Measurements from ENCODE around the gene PEAR1. TPM values are rescaled to one million over a fixed set of nuclear protein-coding genes. Genes with fewer than 3 reads are reported as not detected.

The PEAR1 gene
- polyA plus RNA-seq, 3 donors: not detected

- no peak for DNase-seq
- no peaks in the 10 kb centered on the region for H3K79me2 ChIP-seq (ENCODE audit: insufficient read depth, low read length)
- WGBS (ENCODE audit: insufficient coverage): 57% methylated on average over 11 of the region's 18 CpGs
- Mint-ChIP-seq H3K36me3 (peaks cover 0 to 1% of the 10 kb centered on the region in 2 donors), H3K27me3 (ENCODE audit: low read depth in 3 of 3) (peaks cover 69 to 84% (median 73%) of the 10 kb centered on the region in 3 donors), H3K9me3 (peaks cover 0 to 11% (median 2%) of the 10 kb centered on the region in 7 donors), H3K4me1 (peaks cover 6% of the 10 kb centered on the region), H3K4me3 (peak overlapping the region in 1 of 2 donors; percentile 77), H3K27ac (no peak overlapping the region)
- intact Hi-C loops (cut with micrococcal nuclease): no loop called here
- H3K4me3 ChIP-seq (replicated peaks in 1 of 3; ENCODE audit: low read depth in 2 of 3, low read length in 3 of 3): no peak overlapping the region
- no peaks in the 10 kb centered on the region for H3K36me3 ChIP-seq (replicated peaks in 1 of 2; ENCODE audit: control insufficient read depth in 1 of 2, insufficient read depth in 2 of 2, low read length in 2 of 2)
- H3K27me3 ChIP-seq (ENCODE audit: control insufficient read depth in 2 of 2, insufficient read depth in 2 of 2, low read length in 2 of 2): peaks cover 41 to 72% of the 10 kb centered on the region in 2 donors
- peaks cover 0 to 8% of the 10 kb centered on the region in 2 donors for H3K9me3 ChIP-seq (replicated peaks in 1 of 2; ENCODE audit: control insufficient read depth in 1 of 2, insufficient read depth in 1 of 2, low read length in 2 of 2)
- no peaks in the 10 kb centered on the region for H4K20me1 ChIP-seq (ENCODE audit: insufficient read depth, low read length)
- H2AFZ ChIP-seq (ENCODE audit: insufficient read depth, low read depth, low read length, poor library complexity, severe bottlenecking): no peak overlapping the region
- TF ChIP-seq CTCF (IDR thresholded peaks at IDR 0.05): no peak
- H3K27ac ChIP-seq (ENCODE audit: low read depth in 1 of 2, low read length in 2 of 2): no peak overlapping the region
- peaks cover 2 to 4% of the 10 kb centered on the region in 2 donors for H3K4me1 ChIP-seq (ENCODE audit: control insufficient read depth in 1 of 2, insufficient read depth in 2 of 2, low read length in 2 of 2)
- no peak overlapping the region for H3K4me2 ChIP-seq (replicated peaks; ENCODE audit: extremely low read depth, low read length, poor library complexity, severe bottlenecking)
- H3K9ac ChIP-seq (ENCODE audit: insufficient read depth, low read length, poor library complexity, severe bottlenecking): no peak overlapping the region
Measured at GRCh38 chr1:156845953-156846545, 47.5 kb upstream of the PEAR1 start.

- H3K36me3 Mint-ChIP-seq: peaks cover 0 to 1% of the 10 kb centered on the region in 2 donors
- H3K27me3 Mint-ChIP-seq (ENCODE audit: low read depth in 3 of 3): peaks cover 67 to 89% (median 76%) of the 10 kb centered on the region in 3 donors
- H4K20me1 ChIP-seq (ENCODE audit: insufficient read depth, low read length): no peaks in the 10 kb centered on the region
- intact Hi-C loops (cut with micrococcal nuclease): no loop called here
- no peaks in the 10 kb centered on the region for H3K36me3 ChIP-seq (replicated peaks in 1 of 2; ENCODE audit: control insufficient read depth in 1 of 2, insufficient read depth in 2 of 2, low read length in 2 of 2)
- H2AFZ ChIP-seq (ENCODE audit: insufficient read depth, low read depth, low read length, poor library complexity, severe bottlenecking): no peak overlapping the region
- H3K4me2 ChIP-seq (replicated peaks; ENCODE audit: extremely low read depth, low read length, poor library complexity, severe bottlenecking): no peak overlapping the region
- no peak overlapping the region for H3K9ac ChIP-seq (ENCODE audit: insufficient read depth, low read length, poor library complexity, severe bottlenecking)
- peak overlapping the region in 1 of 2 donors; percentile 77 for H3K4me3 Mint-ChIP-seq
- peaks cover 2 to 4% of the 10 kb centered on the region in 2 donors for H3K4me1 ChIP-seq (ENCODE audit: control insufficient read depth in 1 of 2, insufficient read depth in 2 of 2, low read length in 2 of 2)
- no peak overlapping the region for H3K4me3 ChIP-seq (replicated peaks in 1 of 3; ENCODE audit: low read depth in 2 of 3, low read length in 3 of 3)
- peaks cover 0 to 8% of the 10 kb centered on the region in 2 donors for H3K9me3 ChIP-seq (replicated peaks in 1 of 2; ENCODE audit: control insufficient read depth in 1 of 2, insufficient read depth in 1 of 2, low read length in 2 of 2)
- no peak for TF ChIP-seq CTCF (IDR thresholded peaks at IDR 0.05)
- no peak overlapping the region for H3K27ac Mint-ChIP-seq
- peaks cover 6% of the 10 kb centered on the region for H3K4me1 Mint-ChIP-seq
- no peak overlapping the region for H3K27ac ChIP-seq (ENCODE audit: low read depth in 1 of 2, low read length in 2 of 2)
- H3K27me3 ChIP-seq (ENCODE audit: control insufficient read depth in 2 of 2, insufficient read depth in 2 of 2, low read length in 2 of 2): peaks cover 41 to 72% of the 10 kb centered on the region in 2 donors
- whole genome bisulfite sequencing (ENCODE audit: insufficient coverage): 78% methylated on average over 3 of the region's 5 CpGs
- DNase-seq: no peak
- peaks cover 0 to 11% (median 2%) of the 10 kb centered on the region in 7 donors for H3K9me3 Mint-ChIP-seq
- no peaks in the 10 kb centered on the region for H3K79me2 ChIP-seq (ENCODE audit: insufficient read depth, low read length)
Measured at GRCh38 chr1:156846643-156847042, 46.9 kb upstream of the PEAR1 start.

Data from CD14-positive monocyte (primary cell).